ENCODE results near the gene KSR1.

The KSR1 gene

DNA sequence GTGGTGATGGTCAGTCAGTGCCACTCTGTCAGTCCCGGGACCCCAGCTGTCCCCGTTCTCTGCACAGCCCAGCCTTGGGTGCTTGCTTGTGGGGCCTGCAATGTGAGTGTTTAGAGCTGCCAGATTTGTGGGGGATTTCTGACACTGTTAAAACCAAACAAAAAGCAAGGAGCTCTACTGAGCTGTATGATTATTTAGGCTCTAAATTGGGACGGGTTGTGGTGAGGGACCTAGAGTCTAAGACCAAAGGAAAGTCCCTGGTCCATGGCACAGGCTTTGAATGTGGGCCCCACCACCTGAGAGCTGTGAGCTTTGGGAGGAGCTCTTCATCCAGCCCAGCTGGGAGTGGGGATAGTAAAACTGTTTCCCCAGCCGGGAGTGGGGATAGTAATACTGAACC lies 63.3 kb downstream of the KSR1 start:
- DNase-seq = no peak

DNA sequence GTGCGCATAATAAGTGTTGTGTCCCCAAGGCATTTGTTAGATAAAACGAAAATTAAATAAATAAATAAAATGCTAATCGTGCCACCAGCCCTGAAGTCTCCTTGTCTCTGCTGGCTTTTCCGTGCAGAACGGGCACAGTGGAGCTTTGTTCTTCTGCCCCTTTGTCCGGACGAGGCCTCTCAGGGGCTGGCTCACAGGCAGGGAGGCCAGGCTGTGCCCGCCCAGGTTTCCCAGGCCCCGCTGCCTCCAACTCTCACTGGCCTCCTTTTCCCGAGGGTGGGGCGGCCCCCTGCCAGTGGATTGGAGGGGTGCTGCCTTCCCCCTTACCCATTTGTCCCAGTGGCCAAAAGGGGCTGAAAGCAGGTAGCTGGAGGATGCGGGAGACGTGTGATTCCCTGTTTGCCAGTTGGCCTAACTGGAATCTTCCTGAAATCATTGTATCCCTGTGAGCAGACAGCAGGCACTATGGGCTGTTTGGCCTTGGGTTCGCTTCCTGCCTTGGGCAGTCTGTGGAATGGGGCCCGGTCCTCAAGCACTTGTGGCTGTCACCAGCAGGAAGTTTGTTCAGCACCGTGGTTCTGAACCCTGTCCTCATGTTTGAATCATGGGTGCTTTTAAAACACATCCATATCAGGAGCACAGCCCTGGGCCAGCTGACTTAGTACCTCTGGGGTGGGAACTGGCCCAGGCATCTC lies 64.4 kb downstream of the KSR1 start:
- DNase-seq = no peak

- no peak for DNase-seq
These were observed 65.2 kb downstream of the KSR1 start for GRCh38 chr17:27521281-27522027.

DNA sequence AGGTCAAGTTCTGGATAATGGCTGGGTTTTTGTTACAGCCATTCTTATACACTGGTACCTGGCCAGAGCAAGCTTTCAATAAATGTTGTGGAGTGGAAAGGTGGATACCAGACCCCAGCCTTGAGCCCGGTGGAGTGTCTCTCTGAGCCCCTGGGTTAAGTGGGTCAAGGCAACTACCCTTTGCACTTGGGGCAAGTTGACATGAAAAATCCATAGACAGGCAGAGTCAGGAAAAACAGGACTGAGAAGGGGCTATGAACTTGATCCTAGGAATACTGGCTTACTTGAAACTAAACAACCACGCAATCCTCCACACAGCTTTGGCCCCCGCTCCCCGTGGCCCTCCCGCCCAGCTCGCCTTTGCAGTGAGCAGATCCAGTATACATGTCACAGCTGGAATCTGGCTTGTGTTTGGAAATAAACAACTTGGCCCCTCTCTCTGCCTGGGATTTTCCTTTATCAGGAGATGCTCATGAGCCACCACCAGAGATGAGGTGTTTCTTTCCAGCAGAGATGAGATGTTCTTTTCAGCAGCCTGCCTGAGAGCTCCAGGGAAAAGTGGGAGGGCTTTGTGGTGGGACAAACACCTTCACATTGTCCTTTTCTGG lies 65.9 kb downstream of the KSR1 start:
- no peak for DNase-seq

GRCh38 chr17:27523712-27524111 lies 67.5 kb downstream of the KSR1 start:
- no peak for DNase-seq

DNA sequence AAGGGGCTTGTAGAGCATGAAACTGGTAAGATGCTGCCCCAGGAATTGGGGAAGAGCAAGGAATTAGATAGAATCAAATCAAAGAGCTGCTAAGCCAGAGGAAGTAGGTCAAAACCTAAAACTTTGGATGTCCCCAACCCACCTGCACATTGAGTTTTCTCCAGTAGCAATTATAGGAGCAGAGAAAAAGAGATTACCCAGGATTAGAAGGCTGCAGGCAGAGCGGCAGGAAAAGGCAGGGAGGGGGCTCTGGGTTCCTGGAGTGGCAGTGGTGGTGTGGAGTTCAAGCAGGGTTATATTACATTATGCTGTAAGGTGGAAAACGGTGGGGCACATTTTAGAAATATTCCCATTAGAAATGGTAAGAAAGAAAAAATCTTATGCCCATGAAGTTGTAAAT lies 68.3 kb downstream of the KSR1 start:
- DNase-seq = no peak

- DNase-seq = no peak
These were observed 69.1 kb downstream of the KSR1 start for GRCh38 chr17:27525316-27525715.

GRCh38 chr17:27525836-27526603 lies 69.8 kb downstream of the KSR1 start:
- DNase-seq = no peak

GRCh38 chr17:27526604-27527002 lies 70.4 kb downstream of the KSR1 start:
- peak in 1 of 5 donors; percentile 71 for DNase-seq

DNA sequence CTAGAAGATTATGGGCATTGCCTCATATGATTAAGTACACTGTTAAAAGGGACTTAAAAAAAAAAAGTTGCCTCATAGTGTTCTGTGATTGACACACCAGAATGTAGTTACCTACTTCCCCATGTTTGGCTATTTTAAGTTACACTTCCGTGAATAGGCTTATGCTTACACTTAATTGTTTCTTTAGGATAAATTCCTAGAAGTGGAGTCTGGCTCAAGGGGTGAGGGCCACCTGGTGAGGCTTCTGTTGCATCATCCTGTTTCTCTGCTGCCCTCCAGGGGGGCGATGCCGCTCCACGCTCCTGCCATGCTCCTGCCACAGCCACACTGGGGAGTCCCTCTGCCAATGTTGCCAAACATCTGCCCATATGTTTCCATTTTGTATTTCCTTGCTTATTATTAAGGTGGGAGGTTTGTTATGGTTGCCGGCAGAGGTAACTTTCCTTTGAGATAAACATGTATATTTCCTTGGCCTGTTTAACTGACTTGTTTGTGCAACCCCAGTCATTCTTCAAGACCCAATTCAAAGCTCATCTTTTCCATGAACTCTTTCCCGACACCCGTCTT lies 73.1 kb downstream of the KSR1 start:
- peak in 1 of 5 donors; percentile 64 for DNase-seq

DNA sequence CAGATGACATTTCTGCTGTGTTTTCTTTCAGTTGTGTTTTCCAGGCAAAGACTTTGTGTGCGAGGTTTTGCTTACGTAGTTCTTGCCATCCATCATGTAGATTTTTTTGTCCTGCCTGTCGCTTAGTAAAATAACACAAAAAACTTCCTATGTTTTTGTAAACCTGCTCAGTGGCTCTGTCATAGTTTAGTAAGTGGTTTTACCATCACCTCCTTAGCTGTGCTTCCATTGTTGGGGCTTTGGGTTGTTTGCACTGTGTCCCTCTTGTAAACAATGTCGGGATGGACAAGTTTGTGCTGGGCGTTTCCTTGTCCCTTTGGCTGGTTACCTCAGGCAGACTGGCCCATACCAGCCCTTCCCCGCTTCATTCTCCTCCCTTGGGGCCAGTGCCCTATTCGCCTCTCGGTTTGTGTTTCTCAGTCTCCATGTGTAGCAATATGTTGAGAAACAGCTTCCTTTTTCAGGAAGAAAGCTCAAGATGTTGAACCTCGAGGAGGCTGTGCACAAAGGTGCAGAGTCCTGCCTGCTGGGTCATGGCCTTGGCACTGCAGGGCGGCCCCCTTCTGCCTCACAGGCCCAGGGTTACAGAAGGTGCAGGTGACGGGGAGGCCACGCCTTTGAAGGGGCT lies 74.6 kb downstream of the KSR1 start:
- no peak for DNase-seq

DNA sequence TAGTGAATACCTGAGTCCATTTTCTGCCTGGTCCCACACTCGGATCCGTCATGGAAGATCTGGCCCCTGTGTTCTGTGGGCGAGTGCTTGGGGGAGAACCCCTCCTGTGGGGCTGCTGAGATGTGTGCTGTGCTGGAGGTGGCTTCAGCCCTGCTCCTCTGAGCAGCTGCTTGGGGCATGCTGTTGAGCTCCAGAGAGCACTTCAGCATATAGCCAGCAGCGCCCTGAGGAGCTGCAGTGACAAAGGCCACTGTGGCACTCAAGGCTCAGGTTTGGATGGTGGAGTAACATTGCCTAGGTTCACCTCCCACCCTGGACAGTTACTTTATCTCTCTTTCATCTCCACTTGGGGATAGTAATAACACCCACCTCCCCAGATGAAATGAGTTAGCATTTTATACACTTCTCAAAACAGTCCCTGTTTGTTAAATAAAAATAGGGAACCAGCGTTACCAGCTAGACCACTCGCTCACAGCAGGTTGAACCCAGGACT lies 75.3 kb downstream of the KSR1 start:
- DNase-seq = no peak

- DNase-seq = peak in 1 of 5 donors; percentile 32
These were observed 76.3 kb downstream of the KSR1 start for GRCh38 chr17:27532269-27533263.

- no peak for DNase-seq
These were observed 77.9 kb downstream of the KSR1 start for GRCh38 chr17:27533874-27534815.

DNA sequence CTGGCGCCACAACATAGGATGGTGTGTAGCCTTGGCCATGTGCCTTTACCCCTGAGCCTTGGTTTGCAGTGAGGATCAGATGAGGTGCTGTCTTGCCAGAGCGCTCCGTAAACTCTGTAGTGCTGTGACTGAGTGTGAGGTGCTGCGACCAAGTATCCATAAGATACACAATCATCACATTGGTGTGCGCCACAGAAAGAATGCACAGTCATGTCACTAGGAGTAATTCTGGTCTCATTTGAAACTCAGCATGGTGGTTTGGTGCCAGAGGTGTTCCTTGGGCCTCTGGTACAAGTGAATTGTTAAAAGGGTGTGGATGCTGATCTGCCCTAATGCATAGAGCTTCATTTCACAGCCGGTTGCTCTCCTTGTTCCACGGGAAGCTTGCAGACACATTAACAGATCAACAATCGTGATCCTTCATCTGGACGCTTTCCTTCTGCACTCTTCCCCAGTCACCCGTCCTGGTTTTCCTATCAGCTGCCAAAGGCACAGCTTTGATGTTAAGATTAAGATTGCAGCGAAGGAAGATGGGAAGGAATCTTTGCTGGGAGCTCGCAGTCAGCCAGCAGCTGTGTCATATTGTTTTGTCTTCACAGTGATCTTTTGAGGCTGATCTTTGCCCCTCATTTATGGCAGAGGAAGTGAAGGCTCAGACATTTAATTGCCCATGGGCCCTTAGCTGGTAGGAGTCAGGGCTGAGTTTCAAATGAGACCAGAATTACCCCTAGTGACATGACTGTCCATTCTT lies 79.1 kb downstream of the KSR1 start:
- no peak for DNase-seq

GRCh38 chr17:27535975-27536374 lies 79.7 kb downstream of the KSR1 start:
- no peak for DNase-seq

GRCh38 chr17:27536781-27537180 lies 80.5 kb downstream of the KSR1 start:
- DNase-seq = no peak

GRCh38 chr17:27538156-27538955 lies 82.1 kb downstream of the KSR1 start:
- DNase-seq = no peak
